GM13977 (cell line): ENCODE data around the gene MKKS.
A peak's percentile ranks its signal among the peaks of the same experiment; 100 is the strongest.

Source experiments
- DNase-seq: peaks from one replicate; pipeline ENCODE4 v3.0.0; 2012; ENCODE audit warnings: low spot score
- in situ Hi-C: fragments of 300-500 bp; cut with MboI; formaldehyde crosslinking; loops from one replicate; pipeline ENCODE4 v1.12.0; 2022; ENCODE audit warnings: low sequenced_read_pairs, low pct_unique_long_range_greater_than_20kb, mixed read lengths, inconsistent platforms; ENCODE audit not compliant: unreplicated experiment
- TF ChIP-seq, protein P1 (sequence below): IDR thresholded peaks from 2 replicates; pipeline ENCODE4 v1.5.1; 2012; ENCODE audit warnings: mild to moderate bottlenecking, control low read depth; ENCODE audit not compliant: insufficient read depth; ENCODE audit errors: extremely low read depth, missing control alignments

Gene MKKS

DNA sequence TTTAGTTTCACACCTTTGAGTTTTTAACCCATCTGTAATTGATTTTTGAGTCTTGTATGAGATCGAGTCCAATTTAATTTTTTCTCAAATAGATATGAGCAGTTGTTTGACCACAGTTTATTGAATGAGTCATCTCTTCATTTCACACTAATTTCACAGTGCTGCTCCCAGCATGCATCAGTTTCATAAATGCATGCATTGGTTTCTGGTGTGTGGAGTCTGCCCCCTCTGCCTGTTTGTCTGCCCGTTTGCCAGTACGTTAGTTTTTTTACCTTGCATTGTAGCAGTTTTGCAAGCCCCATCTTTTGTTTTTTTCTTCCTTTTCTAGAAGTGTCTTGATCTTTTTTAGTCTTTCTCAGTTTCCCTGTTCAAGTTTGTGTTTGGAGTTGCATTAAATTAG lies 13.0 kb upstream of the MKKS start:
- peak; percentile 71 for DNase-seq
- in situ Hi-C loops: loop anchor here (25.0 kb wide), 1 partner anchor 835 kb away; no protein-coding TSS in a partner anchor
- TF ChIP-seq, protein P1, sequence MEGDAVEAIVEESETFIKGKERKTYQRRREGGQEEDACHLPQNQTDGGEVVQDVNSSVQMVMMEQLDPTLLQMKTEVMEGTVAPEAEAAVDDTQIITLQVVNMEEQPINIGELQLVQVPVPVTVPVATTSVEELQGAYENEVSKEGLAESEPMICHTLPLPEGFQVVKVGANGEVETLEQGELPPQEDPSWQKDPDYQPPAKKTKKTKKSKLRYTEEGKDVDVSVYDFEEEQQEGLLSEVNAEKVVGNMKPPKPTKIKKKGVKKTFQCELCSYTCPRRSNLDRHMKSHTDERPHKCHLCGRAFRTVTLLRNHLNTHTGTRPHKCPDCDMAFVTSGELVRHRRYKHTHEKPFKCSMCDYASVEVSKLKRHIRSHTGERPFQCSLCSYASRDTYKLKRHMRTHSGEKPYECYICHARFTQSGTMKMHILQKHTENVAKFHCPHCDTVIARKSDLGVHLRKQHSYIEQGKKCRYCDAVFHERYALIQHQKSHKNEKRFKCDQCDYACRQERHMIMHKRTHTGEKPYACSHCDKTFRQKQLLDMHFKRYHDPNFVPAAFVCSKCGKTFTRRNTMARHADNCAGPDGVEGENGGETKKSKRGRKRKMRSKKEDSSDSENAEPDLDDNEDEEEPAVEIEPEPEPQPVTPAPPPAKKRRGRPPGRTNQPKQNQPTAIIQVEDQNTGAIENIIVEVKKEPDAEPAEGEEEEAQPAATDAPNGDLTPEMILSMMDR: peak; percentile 22

DNA sequence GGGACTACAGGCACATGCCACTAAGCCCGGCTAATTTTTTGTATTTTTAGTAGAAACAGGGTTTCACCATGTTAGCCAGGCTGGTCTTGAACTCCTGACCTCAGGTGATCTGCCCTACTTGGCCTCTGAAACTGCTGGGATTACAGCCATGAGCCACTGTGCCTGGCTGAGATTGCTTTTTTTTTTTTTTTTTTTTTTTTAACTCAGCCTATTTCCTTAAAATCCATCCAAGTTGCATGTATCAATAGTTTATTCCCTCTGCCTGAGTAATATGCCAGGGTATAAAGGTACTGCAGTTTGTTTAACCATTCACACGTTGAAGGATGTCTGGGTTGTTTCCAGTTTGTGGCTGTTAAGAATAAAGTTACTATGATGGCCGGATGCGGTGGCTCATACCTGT lies 11.7 kb upstream of the MKKS start:
- TF ChIP-seq, protein P1: no peak
- no peak for DNase-seq
- in situ Hi-C loops: loop anchor here (25.0 kb wide), 1 partner anchor 833 kb away; no protein-coding TSS in a partner anchor

DNA sequence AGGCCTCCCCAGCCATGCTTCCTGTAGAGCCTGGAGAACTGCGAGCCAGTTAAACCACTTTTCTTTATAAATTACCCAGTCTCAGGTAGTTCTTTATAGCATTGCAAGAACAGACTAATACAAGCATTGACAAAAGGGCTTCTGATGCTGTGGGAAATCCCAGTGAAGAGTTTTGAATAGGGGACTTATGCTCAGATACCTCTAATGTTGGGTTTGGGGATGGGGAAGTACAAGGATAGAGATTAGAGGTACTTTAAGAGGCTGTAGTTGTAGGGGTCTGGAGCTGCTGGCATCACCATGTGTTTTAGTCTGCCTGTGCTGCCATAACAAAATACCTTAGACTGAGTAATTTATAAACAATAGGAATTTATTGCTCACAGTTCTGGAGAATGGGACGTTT lies 9.9 kb upstream of the MKKS start:
- no peak for DNase-seq
- TF ChIP-seq, protein P1: no peak
- in situ Hi-C loops: loop anchor here (25.0 kb wide), 1 partner anchor 832 kb away; no protein-coding TSS in a partner anchor

DNA sequence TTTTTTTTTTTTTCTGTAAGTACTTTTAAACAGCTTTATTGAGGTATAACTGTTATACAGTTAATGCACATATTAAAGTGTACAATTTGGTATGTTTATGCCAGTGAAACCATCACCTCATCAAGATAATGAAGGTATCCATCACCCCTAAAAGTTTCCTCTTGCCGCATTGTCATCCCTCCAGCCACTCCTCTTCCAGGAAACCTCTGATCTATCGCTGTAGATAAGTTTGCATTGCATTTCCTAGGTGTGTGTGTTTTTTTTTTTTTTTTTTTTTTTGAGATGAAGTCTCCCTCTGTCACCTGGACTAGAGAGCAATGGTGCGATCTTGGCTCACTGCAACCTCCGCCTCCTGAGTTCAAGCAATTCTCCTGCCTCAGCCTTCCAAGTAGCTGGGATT lies 4.2 kb upstream of the MKKS start:
- DNase-seq: no peak
- TF ChIP-seq, protein P1: no peak
- in situ Hi-C loops: loop anchor here (25.0 kb wide), 1 partner anchor 826 kb away; no protein-coding TSS in a partner anchor

DNA sequence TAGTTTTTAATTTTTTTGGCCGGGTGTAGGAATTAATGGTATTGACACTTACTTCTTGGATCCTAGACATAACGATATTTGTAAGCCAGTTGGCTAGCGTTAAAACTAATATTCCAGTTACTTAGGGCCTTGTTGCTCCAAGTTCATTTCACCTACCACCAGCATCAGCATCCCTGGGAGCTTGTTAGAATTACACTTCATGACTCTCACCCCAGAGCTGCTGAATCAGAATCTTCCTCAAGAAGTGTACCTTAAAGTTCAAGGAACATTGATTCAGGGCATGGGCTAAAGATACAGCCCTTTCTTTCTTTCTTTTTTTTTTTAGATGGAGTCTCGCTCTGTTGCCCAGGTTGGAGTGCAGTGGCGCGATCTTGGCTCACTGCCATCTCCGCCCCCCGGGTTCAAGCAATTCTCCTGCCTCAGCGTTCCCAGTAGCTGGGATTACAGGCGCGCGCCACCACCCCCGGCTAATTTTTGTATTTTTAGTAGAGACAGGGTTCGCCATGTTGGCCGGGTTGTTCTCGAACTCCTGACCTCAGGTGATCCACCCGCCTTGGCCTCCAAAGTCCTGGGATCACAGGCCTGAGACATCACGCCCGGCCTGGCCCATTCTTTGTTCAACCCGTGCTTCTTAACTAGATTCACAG lies 2.2 kb upstream of the MKKS start:
- in situ Hi-C loops: loop anchor here (25.0 kb wide), 1 partner anchor 824 kb away; no protein-coding TSS in a partner anchor
- DNase-seq: no peak
- TF ChIP-seq, protein P1: no peak

DNA sequence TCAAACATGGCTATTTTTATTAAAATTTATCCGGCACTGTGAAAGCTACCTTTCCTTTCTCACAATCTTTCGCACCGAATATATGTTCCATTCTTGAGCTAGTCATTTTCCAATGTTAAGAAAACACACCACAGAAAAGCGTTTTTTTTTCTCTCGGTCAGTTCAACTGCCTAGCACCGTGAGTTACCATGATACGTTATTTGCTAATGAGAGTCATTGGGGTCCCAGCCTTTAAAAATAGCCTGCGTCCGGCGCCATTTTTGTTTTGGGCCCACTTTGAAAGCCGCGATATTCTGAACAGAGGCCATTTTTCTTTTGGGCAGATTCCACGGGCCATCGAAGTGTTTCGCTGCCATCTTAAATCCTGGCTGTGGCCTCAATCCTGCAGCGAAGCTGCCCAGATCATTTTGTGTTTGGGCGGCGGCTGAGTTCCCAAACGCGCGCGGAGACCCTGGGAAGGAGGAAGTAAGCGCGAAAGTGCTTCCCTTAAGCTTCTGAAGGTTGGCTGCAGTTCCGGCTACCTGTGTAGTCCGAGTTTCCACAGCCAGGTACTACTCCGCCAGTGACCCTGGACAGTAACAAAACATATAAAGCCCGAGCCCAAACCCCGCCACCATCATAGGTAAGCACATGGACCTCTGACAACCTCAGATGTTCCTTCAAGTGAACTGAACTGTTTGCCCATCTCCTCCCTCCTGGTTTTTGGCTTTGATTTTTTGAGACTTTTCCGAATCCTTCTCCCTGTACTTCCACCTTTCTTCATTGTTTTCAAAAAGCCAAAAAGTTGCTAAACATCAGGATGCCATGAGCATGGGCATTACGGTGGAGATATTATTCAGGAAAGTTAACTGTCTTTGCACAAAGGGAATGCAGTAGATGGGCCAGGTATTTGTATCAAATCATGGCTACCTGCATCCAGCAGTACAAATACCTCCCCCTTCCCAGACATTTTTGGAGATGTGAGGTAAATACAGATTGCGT lies 1.1 kb upstream of the MKKS start, which contains the start of gene SLX4IP:
Gene SLX4IP, plus strand, starts transcription at position 474 of the 981 bp plus-strand sequence. CDS start 22,900 bp downstream, outside the sequence.
- TF ChIP-seq, protein P1: no peak
- DNase-seq: peak; percentile 79
- in situ Hi-C loops: loop anchor here (25.0 kb wide), 1 partner anchor 823 kb away; no protein-coding TSS in a partner anchor
